ENCODE results near the gene CPS1. TPM values are rescaled to one million over a fixed set of nuclear protein-coding genes. Genes with fewer than 3 reads are reported as not detected.

Gene CPS1
- total and polyA plus RNA-seq, 2 of the 8 experiments (the other 6 are each of a cell fraction or from before 2014, with no cell fraction given), result 7.9 to 15.7 TPM

GRCh38 chr2:210562502-210563080, 6.2 kb downstream of the CPS1 start (continued):
- TF ChIP-seq RNF2 (IDR thresholded peaks at IDR 0.05; ENCODE audit: borderline replicate concordance, low read depth, low read length, missing control alignments, poor library complexity, severe bottlenecking), result no peak
